Thyroid gland (tissue), 4 donors: Measurements from ENCODE around the gene SLC48A1. TPM values are rescaled to one million over a fixed set of nuclear protein-coding genes. Genes with fewer than 3 reads are reported as not detected.
A peak's percentile ranks its signal among the peaks of the same experiment; 100 is the strongest.

Experiments used
- DNase-seq, 2 donors: peaks; one replicate each; pipeline ENCODE4 v3.0.0-alpha.2; 2019
- H3K27ac ChIP-seq, 3 donors: fragments of 200-600 bp; sonication (generic); 1 replicate in 2 of 3; 2 replicates in 1 of 3; pipeline ENCODE4 v1.5.1; 2016 to 2019; ENCODE audit warnings: mild to moderate bottlenecking in 1 of 3, moderate library complexity in 1 of 3
- H3K27me3 ChIP-seq: fragments of 200-600 bp; sonication (generic); one replicate; pipeline ENCODE4 v1.5.1; 2019
- H3K36me3 ChIP-seq, 2 donors: fragments of 200-600 bp; sonication (generic); one replicate each; pipeline ENCODE4 v1.5.1; 2016 to 2019
- H3K4me1 ChIP-seq, 2 donors: fragments of 200-600 bp; sonication (generic); one replicate each; pipeline ENCODE4 v1.5.1; 2017 to 2019
- H3K4me3 ChIP-seq, 3 donors: fragments of 200-600 bp; sonication (generic); replicated peaks in 1 of 3; 1 replicate in 2 of 3; 2 replicates in 1 of 3; pipeline ENCODE4 v1.5.1; 2016; ENCODE audit warnings: mild to moderate bottlenecking in 1 of 3
- H3K9me3 ChIP-seq: fragments of 200-600 bp; sonication (generic); one replicate; pipeline ENCODE4 v1.5.1; 2017
- POLR2A ChIP-seq, 2 donors: fragments of 450-650 bp; IDR thresholded peaks; one replicate each; pipeline ENCODE4 v1.6.1; 2017; ENCODE audit warnings: antibody characterized with exemption in 2 of 2, mild to moderate bottlenecking in 2 of 2, moderate library complexity in 1 of 2
- WGBS, 2 donors: methylation state at CpG; one replicate each; pipeline ENCODE4 v1.1.5; 2017; 5-methylcytosine and 5-hydroxymethylcytosine counted together
- intact Hi-C: fragments of 100-400 bp; cut with DNase I; formaldehyde crosslinking; loops from one replicate; pipeline ENCODE4 v1.15.1; 2023
- total RNA-seq, 4 donors: library from RNA; depleted of rRNA; stranded (reverse); fragments of >200 nt; gene quantifications; one replicate each; pipeline ENCODE4 v1.2.3, GENCODE V29; 2016
- TF ChIP-seq, protein P1 (sequence below), 6 experiments: fragments of 200-600 bp in 3 of 6; fragments of 450-650 bp in 3 of 6; sonication (generic) in 3 of 6; IDR thresholded peaks; one replicate each; pipeline ENCODE4 v1.5.1; 2016 to 2019; ENCODE audit warnings: antibody characterized with exemption in 6 of 6, mild to moderate bottlenecking in 2 of 6, inconsistent platforms in 1 of 6, moderate library complexity in 1 of 6

The SLC48A1 gene
- total RNA-seq, 4 donors from 2014 or later, result 59.3 to 276 (median 187) TPM

DNA sequence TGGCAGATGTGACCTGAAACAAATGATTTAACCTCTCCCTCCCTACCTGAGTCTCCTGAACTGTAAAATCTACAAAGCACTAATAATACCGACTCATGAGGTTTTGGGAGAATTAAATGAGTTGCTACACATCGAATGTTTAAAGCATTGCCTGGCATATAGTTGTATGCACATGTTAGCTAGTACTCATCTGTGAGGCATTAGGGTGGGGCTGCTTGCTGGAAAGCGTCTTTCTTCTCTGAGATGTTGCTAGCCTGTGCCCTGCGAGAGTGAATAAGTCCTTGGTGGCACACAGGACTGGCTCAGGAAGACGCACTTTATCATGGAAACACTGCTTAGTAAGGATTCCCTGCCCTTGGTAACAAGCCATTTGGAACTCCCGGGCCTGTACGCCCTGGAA lies 20.5 kb upstream of the SLC48A1 start:
- Histone ChIP-seq H3K4me1 (peaks cover 53 to 55% of the 10 kb centered on the region in 2 donors), H3K27ac (peak overlapping the region in 2 of 3 donors; percentile 94 to 95), H3K9me3 (no peaks in the 10 kb centered on the region), H3K36me3 (peaks cover 33 to 40% of the 10 kb centered on the region in 2 donors), H3K27me3 (no peaks in the 10 kb centered on the region), H3K4me3 (no peak overlapping the region)
- TF ChIP-seq, protein P1, sequence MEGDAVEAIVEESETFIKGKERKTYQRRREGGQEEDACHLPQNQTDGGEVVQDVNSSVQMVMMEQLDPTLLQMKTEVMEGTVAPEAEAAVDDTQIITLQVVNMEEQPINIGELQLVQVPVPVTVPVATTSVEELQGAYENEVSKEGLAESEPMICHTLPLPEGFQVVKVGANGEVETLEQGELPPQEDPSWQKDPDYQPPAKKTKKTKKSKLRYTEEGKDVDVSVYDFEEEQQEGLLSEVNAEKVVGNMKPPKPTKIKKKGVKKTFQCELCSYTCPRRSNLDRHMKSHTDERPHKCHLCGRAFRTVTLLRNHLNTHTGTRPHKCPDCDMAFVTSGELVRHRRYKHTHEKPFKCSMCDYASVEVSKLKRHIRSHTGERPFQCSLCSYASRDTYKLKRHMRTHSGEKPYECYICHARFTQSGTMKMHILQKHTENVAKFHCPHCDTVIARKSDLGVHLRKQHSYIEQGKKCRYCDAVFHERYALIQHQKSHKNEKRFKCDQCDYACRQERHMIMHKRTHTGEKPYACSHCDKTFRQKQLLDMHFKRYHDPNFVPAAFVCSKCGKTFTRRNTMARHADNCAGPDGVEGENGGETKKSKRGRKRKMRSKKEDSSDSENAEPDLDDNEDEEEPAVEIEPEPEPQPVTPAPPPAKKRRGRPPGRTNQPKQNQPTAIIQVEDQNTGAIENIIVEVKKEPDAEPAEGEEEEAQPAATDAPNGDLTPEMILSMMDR (IDR thresholded peaks at IDR 0.05), result no peak
- TF ChIP-seq POLR2A (IDR thresholded peaks at IDR 0.05), result no peak
- WGBS, 2 donors, result 82 to 89% methylated on average over 7 of the region's 7 CpGs
- intact Hi-C loops, result no loop called here
- DNase-seq, result no peak

DNA sequence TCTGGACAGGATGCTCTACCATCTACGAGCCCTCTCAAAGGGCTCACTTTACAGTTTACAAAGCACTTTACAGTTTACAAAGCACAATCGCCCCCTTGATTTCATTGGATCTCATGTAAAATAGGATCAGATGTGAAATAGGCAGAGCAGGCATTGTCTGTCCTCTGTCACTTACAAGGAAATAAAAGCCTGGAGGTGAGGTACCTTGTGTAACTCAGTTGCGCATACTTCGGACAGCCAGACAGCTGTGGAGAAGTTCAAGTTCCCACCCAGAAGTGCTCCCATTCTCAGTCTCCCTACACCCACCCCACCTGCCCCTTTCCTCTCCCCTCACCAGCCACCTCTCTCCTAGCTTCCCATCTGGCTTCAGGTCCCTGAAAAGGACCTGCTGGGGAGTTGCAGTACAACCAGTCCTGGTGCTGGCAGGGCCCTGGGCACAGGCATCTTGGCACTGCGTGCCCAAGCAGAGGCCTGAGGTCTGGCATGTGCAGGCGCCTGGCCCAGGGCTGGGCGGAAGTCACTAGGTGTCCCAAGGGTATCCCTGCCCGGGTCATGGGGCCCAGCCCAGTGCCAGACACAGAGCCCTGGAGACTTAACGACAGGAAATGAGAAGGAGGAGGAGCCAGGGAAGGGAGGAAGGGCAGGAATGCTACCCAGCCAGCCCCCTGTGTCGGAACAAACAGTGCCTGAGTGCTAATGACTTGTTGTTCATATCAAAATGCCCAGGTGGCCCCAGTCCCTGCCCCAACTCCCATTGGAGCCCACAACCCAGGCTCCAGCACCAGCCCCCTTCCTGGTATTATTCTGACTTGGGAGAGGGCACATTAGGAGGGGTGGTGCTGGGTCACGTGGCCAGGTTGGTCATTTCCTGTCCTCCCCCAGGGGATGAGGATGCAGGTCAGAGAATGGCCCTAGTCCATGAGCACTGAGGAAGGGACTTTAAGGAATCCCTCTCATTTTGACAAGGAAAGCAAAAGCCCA lies 19.7 kb upstream of the SLC48A1 start:
- peak; percentile 79 to 88 for DNase-seq

DNA sequence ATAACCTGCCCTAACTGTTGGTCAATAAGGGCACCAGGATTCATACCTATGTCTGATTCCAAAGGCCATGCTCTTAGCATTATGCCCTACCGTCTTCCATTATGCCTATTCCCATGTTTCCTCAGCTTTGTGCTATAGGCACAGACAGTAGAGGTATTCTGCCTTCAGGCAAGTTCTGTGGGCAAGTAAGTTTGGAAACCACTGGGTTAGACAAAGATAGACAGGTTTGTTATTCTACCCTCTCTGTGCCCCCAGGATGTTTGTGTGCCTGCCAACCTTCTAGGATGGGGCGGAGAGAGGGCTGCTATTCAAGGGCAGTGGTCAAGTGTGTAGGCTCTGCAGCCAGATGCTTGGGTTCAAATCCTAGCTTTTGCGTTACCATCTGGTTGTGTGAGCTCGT lies 18.9 kb upstream of the SLC48A1 start:
- H3K9me3 ChIP-seq, result no peaks in the 10 kb centered on the region
- DNase-seq, result no peak
- no peaks in the 10 kb centered on the region for H3K27me3 ChIP-seq
- 73% methylated on average over 4 of the region's 4 CpGs for WGBS, 2 donors
- H3K36me3 ChIP-seq, result peaks cover 19 to 27% of the 10 kb centered on the region in 2 donors
- H3K4me3 ChIP-seq, result no peak overlapping the region
- no peak for TF ChIP-seq POLR2A (IDR thresholded peaks at IDR 0.05)
- TF ChIP-seq, protein P1 (IDR thresholded peaks at IDR 0.05), result no peak
- peaks cover 63 to 65% of the 10 kb centered on the region in 2 donors for H3K4me1 ChIP-seq
- intact Hi-C loops, result no loop called here
- peak overlapping the region; percentile 40 to 95 (median 94) for H3K27ac ChIP-seq

More for the DNA sequence above, 19.7 kb upstream of the SLC48A1 start:
- Histone ChIP-seq H3K9me3 (no peaks in the 10 kb centered on the region), H3K27me3 (no peaks in the 10 kb centered on the region), H3K27ac (peak overlapping the region; percentile 40 to 95 (median 94)), H3K4me1 (peaks cover 61 to 63% of the 10 kb centered on the region in 2 donors), H3K4me3 (no peak overlapping the region), H3K36me3 (peaks cover 26 to 34% of the 10 kb centered on the region in 2 donors)
- 51 to 53% methylated on average over 11 of the region's 11 CpGs for WGBS, 2 donors
- intact Hi-C loops, result no loop called here
- TF ChIP-seq, protein P1 (IDR thresholded peaks at IDR 0.05), result peak in 1 of 6 experiments; percentile 18
- TF ChIP-seq POLR2A (IDR thresholded peaks at IDR 0.05), result peak in 1 of 2 donors; percentile 11

DNA sequence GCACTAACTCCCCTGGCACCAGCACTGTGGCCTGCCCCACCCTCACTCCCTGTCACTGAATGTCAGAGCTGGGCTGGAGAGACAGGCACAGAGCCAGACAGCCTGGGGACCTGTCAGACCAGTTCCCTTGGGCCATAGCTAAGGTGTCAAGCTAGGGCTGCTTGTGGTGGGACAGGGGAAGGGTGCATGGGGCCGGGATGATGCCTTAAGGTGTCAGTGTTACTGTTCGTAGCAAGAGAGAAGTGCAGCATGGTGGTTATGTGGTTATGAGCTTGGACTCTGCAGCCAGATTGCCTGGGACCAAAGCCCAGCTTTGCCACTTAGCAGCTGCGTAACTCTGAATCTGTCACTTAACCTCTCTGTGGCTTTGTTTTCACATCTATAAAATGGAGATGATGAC lies 18.2 kb upstream of the SLC48A1 start:
- H3K9me3 ChIP-seq, result no peaks in the 10 kb centered on the region
- no peaks in the 10 kb centered on the region for H3K27me3 ChIP-seq
- H3K4me3 ChIP-seq, result no peak overlapping the region
- DNase-seq, result peak; percentile 88 to 91
- peak in 1 of 2 donors; percentile 28 for TF ChIP-seq POLR2A (IDR thresholded peaks at IDR 0.05)
- TF ChIP-seq, protein P1 (IDR thresholded peaks at IDR 0.05), result no peak
- peaks cover 71 to 73% of the 10 kb centered on the region in 2 donors for H3K4me1 ChIP-seq
- H3K27ac ChIP-seq, result peak overlapping the region; percentile 91 to 95 (median 94)
- 33 to 36% methylated on average over 3 of the region's 3 CpGs for WGBS, 2 donors
- intact Hi-C loops, result no loop called here
- peaks cover 11 to 19% of the 10 kb centered on the region in 2 donors for H3K36me3 ChIP-seq
